A673 (cell line): ENCODE results near the gene MT1B.

Experiments
- CTCF ChIP-seq: fragments of 300-800, 200-600 bp; sonication (generic); conservative IDR thresholded peaks from 2 replicates; pipeline ENCODE4 v1.5.1; 2017; ENCODE audit warnings: low read depth, mild to moderate bottlenecking, antibody characterized with exemption, low read length, moderate library complexity, mixed read lengths
- EZH2 ChIP-seq: fragments of 200-600 bp; sonication (generic); IDR thresholded peaks from 2 replicates; pipeline ENCODE4 v1.6.1; 2017; ENCODE audit warnings: borderline replicate concordance, low read depth, mild to moderate bottlenecking, mixed read lengths, antibody characterized with exemption, low read length; ENCODE audit not compliant: poor library complexity, severe bottlenecking

DNA sequence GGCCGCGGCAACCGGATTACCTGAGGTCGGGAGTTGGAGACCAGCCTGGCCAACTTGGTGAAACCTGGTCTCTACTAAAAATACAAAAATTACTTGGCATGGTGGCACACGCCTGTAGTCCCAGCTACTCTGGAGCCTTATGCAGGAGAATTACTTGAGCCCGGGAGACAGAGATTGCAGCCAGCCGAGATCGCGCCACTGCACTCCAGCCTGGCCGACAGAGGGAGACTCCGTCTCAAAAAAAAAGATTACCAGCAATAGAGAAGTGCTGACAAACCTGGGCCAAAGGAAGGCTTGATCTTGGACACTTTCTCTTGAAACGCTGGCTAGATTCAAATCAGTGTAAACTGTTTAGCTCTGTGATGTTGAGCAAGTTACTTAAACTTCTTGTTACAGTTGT is 22.2 kb downstream of the MT1B start:
- TF ChIP-seq CTCF (peak; percentile 56), EZH2 (no peak)
